SK-N-MC (cell line): Measurements from ENCODE around the gene CPB1.

Experiments used
- DNase-seq: peaks from one replicate; pipeline ENCODE4 v3.0.0-alpha.2; 2011; ENCODE audit warnings: low read depth, low spot score
- H3K27ac ChIP-seq: fragments of 200-600 bp; sonication (generic); 2 replicates; pipeline ENCODE4 v1.5.1; 2016; ENCODE audit warnings: mixed run types
- H3K36me3 ChIP-seq: fragments of 200-600 bp; sonication (generic); 2 replicates; pipeline ENCODE4 v1.6.1; 2017; ENCODE audit warnings: antibody characterized with exemption, low read length, mixed read lengths; ENCODE audit not compliant: insufficient read depth
- H3K4me3 ChIP-seq: fragments of 200-600 bp; sonication (generic); 2 replicates; pipeline ENCODE4 v1.5.1; 2016
- H3K9ac ChIP-seq: fragments of 200-600 bp; sonication (generic); 2 replicates; pipeline ENCODE4 v1.8.0; 2017; ENCODE audit warnings: mixed run types, mixed read lengths; ENCODE audit not compliant: insufficient read length
- H3K9me3 ChIP-seq: fragments of 200-600 bp; sonication (generic); 2 replicates; pipeline ENCODE4 v1.6.1; 2017; ENCODE audit warnings: low read depth, mild to moderate bottlenecking, antibody characterized with exemption, low read length, moderate library complexity, mixed read lengths
- EZH2 ChIP-seq: fragments of 200-600 bp; sonication (generic); IDR thresholded peaks from one replicate; pipeline ENCODE4 v1.6.1; 2017; ENCODE audit warnings: antibody characterized with exemption
- FOXP2 ChIP-seq: optimal IDR thresholded peaks from 2 replicates; pipeline ENCODE3; 2011; ENCODE audit warnings: mild to moderate bottlenecking, moderate library complexity; ENCODE audit not compliant: insufficient read depth; ENCODE audit errors: extremely low read length, control extremely low read depth
- POLR2AphosphoS5 ChIP-seq: IDR thresholded peaks from 2 replicates; pipeline ENCODE4 v1.6.1; 2012; ENCODE audit warnings: mild to moderate bottlenecking, low read depth, low read length, borderline replicate concordance

The CPB1 gene

DNA sequence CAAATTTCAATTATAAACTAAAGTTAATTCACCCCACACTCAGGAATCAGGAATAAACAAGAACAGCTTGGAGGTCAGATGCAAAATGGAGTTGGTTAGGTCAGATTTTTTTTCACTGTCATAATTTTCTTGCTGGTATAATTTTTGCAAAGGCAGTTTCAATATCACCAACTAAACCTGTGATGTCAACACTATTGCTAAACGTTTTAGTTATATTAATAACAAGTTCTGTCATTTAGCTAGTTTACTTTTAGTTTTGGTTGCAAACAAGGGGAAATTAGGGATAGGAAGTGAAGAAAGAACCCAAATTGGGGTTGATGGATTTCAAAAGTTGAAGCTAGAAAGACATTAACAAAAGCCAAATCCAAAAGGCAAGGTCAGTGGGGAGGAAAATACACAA lies 4.6 kb upstream of the CPB1 start:
- no peak for DNase-seq
- no peaks in the 10 kb centered on the region for H3K9me3 ChIP-seq
- no peak overlapping the region for H3K27ac ChIP-seq
- TF ChIP-seq FOXP2 (no peak), EZH2 (no peak), POLR2AphosphoS5 (no peak)
- H3K9ac ChIP-seq, result no peak overlapping the region
- no peaks in the 10 kb centered on the region for H3K36me3 ChIP-seq
- no peak overlapping the region for H3K4me3 ChIP-seq

DNA sequence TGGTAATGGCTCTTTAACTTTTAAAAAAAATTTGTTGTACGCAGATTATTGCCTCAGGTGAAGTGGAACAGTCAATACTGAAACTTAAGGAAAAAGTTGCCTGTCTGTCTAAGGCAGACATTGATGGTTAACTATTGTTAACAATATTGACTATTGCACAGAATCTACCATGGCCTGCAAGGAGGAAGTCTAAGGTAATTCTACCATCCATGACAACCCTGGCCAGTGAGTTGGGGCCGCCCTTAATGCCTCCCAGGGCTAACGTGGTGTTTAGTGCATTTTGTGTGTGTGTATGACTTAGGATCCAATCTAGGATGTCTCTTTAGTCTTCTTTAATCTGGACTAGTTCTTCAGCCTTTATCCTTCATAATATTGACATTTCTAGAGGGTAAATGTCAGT lies 2.1 kb upstream of the CPB1 start:
- TF ChIP-seq FOXP2, result no peak
- no peak for TF ChIP-seq POLR2AphosphoS5
- no peak overlapping the region for H3K4me3 ChIP-seq
- H3K9ac ChIP-seq, result no peak overlapping the region
- no peaks in the 10 kb centered on the region for H3K9me3 ChIP-seq
- no peaks in the 10 kb centered on the region for H3K36me3 ChIP-seq
- no peak overlapping the region for H3K27ac ChIP-seq
- DNase-seq, result no peak

DNA sequence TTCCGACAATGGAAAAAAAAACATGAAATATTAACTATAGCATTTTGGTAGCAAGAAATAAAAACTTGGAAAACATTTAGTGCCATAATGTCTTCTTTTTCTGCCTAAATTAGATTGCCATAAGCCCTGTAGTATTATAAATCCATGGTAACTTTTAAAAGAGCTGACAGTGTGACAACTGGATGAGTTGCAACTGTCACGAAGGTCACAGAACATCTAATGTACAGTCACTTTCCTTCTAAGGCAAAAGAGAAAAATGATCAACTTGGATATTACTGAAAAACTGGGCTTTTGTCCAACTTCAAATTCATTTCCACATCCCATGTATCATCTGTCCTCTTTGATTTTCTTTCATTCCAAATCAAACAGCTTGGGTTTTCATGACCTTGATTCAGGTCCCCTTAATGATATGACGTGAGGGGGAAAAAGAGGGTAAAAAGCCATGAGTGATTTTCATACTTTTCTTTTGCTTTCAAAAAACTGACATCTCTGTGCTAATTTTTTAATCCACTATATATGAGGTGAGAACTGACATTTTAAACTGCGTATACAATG lies 602 bp downstream of the CPB1 start:
- no peak overlapping the region for H3K9ac ChIP-seq
- H3K27ac ChIP-seq, result no peak overlapping the region
- no peak for DNase-seq
- no peaks in the 10 kb centered on the region for H3K9me3 ChIP-seq
- H3K4me3 ChIP-seq, result no peak overlapping the region
- H3K36me3 ChIP-seq, result no peaks in the 10 kb centered on the region
- TF ChIP-seq POLR2AphosphoS5, result no peak
- TF ChIP-seq EZH2, result no peak
- no peak for TF ChIP-seq FOXP2

GRCh38 chr3:148829926-148830325 lies 2.3 kb downstream of the CPB1 start:
- Histone ChIP-seq H3K27ac (no peak overlapping the region), H3K4me3 (no peak overlapping the region), H3K36me3 (no peaks in the 10 kb centered on the region), H3K9me3 (no peaks in the 10 kb centered on the region), H3K9ac (no peak overlapping the region)
- DNase-seq, result no peak
- TF ChIP-seq FOXP2 (no peak), POLR2AphosphoS5 (no peak), EZH2 (no peak)

- TF ChIP-seq EZH2, result no peak
- TF ChIP-seq FOXP2, result no peak
- no peak for TF ChIP-seq POLR2AphosphoS5
- Histone ChIP-seq H3K36me3 (no peaks in the 10 kb centered on the region), H3K4me3 (no peak overlapping the region), H3K9ac (no peak overlapping the region), H3K27ac (no peak overlapping the region), H3K9me3 (no peaks in the 10 kb centered on the region)
- DNase-seq, result no peak
Measured at GRCh38 chr3:148833223-148833622, 5.6 kb downstream of the CPB1 start.

- DNase-seq, result no peak
- H3K36me3 ChIP-seq, result no peaks in the 10 kb centered on the region
Measured at GRCh38 chr3:148839805-148840204, 12.2 kb downstream of the CPB1 start.

DNA sequence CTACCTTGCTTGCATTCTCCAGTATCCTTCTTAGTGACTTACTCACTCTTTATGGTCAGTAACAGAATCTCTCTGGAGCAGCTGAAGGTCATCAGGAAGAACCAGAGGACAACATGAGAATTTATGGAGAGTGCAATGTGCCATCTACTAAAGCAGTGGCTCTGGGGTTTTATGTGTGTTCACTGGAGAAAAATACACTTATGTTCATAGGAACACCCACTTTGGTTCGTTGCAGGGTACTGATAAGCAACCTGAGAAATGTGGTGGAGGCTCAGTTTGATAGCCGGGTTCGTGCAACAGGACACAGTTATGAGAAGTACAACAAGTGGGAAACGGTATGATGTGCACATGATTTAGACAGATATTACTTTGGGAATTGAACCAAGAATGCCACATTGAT lies 12.8 kb downstream of the CPB1 start:
- Histone ChIP-seq H3K4me3 (no peak overlapping the region), H3K9me3 (no peaks in the 10 kb centered on the region), H3K9ac (no peak overlapping the region), H3K27ac (no peak overlapping the region), H3K36me3 (no peaks in the 10 kb centered on the region)
- TF ChIP-seq EZH2 (no peak), FOXP2 (no peak), POLR2AphosphoS5 (no peak)
- DNase-seq, result no peak

More at GRCh38 chr3:148839805-148840204, 12.2 kb downstream of the CPB1 start:
- Histone ChIP-seq H3K27ac (no peak overlapping the region), H3K9ac (no peak overlapping the region), H3K9me3 (no peaks in the 10 kb centered on the region), H3K4me3 (no peak overlapping the region)
- TF ChIP-seq POLR2AphosphoS5 (no peak), FOXP2 (no peak), EZH2 (no peak)

DNA sequence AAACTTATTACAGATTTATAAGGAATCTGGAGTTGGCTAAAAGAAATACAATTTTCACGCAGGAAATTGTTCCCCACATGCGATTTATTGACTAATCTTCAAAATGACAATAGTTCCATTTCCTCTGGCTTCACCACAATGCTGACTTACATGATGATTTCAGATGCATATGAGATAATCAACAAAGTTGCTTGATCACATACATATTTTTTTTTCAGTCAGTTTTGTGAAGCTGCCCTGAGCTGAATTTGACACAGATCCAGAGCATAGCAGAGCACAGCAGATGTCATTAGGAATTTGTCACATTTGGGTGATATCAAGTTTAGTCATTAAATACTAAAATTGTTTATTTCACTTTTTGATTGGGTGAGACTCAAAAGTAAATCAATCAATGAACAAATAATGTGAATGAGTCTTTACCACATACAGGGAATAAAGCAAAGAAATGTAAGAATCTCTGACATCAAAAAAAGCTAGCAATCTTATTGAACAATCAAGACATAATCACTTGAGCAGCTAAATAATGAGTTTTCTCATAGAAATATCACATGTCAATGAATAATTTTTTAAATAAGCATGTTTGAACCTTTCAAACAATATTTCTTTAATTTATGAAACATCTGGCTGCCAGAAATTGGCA lies 18.3 kb downstream of the CPB1 start:
- no peaks in the 10 kb centered on the region for H3K36me3 ChIP-seq
- TF ChIP-seq EZH2 (no peak), FOXP2 (no peak), POLR2AphosphoS5 (no peak)
- DNase-seq, result no peak
- H3K9ac ChIP-seq, result no peak overlapping the region
- H3K9me3 ChIP-seq, result no peaks in the 10 kb centered on the region
- H3K27ac ChIP-seq, result no peak overlapping the region
- no peak overlapping the region for H3K4me3 ChIP-seq

DNA sequence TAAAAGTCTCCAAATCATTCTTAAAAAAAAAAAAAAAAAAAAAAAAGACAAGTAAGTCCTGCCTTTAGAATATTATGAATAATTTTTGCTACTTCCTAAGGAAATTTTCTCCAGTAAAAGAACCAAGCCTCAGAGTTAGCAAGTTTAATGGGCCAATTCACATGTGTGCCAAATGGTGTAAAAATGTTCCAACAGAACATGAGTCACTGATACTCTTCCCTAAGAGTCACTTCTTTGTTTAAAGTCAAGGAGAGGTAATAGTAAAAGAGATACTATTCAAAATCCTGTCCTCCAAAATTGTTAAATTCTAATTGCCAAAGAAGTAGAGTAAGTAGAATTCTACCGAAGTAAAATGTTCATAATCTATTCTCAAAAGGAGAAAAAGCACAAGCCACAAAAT lies 19.7 kb downstream of the CPB1 start:
- TF ChIP-seq POLR2AphosphoS5, result no peak
- TF ChIP-seq FOXP2, result no peak
- TF ChIP-seq EZH2, result no peak
- no peaks in the 10 kb centered on the region for H3K36me3 ChIP-seq
- no peak overlapping the region for H3K27ac ChIP-seq
- H3K4me3 ChIP-seq, result no peak overlapping the region
- no peaks in the 10 kb centered on the region for H3K9me3 ChIP-seq
- no peak for DNase-seq
- H3K9ac ChIP-seq, result no peak overlapping the region
